Measurements from ENCODE around the gene S100Z. TPM values are rescaled to one million over a fixed set of nuclear protein-coding genes. Genes with fewer than 3 reads are reported as not detected.
"Not testable (repeated sequence)": the region's sequence is repeated elsewhere in the genome, so short reads cannot be mapped to it uniquely, and the experiment has no call there.

Gene S100Z
- total RNA-seq, 2 experiments from 2014 or later, result 0.42 to 2.1 TPM

DNA sequence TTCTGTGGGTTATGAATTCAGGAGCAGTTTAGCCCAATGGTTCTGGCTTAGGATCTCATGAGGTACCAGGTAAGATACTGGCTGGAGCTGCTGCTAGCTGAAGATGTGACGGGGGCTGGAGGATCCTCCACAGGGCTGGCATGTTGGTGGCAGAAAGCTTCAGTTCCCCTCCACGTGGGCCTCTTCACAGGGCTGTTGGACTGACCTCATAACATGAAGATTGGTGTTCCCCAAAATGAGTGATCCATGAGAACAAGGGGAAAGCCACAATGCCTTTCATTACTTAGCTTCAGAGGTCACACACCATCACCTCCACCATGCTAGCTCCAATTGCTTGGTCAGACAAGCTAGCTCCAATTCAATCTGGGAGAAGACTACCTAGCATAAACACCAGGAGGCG is 8.5 kb upstream of the S100Z start:
- DNase-seq (no peak), ATAC-seq (no peak)
- CTCF ChIA-PET, result interaction anchor here (1.2 kb wide), 1 partner anchor 29 kb away, joined by 3 read pairs; no protein-coding TSS in a partner anchor
- Mint-ChIP-seq H3K27me3 (peaks cover 14% of the 10 kb centered on the region), H3K36me3 (no peaks in the 10 kb centered on the region), H3K9me3 (ENCODE audit: low read depth) (no peaks in the 10 kb centered on the region), H3K4me1 (no peaks in the 10 kb centered on the region), H3K27ac (no peak overlapping the region), H3K4me3 (no peak overlapping the region)

DNA sequence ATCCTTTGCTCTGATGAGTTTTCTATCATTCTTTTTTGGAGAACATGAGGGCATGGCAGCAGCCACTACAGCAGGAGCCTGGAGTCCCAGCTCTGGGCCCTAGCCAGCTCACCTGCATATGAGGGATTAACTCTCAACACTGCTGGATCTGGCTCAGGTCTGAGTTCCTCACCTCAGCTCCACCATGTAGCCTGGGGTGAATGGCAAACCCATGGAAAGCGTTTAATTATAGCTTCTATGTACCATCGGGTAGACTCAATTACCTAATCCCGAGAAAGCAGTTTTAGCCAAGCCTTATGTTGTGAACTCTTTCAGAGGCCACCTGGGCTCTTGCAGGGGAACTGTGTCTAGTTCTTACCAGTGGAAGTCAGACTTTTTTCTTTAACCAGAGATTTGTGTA is 3.9 kb upstream of the S100Z start:
- CTCF ChIA-PET, result no interaction called here
- Mint-ChIP-seq H3K36me3 (peaks cover 2% of the 10 kb centered on the region), H3K9me3 (ENCODE audit: low read depth) (no peaks in the 10 kb centered on the region), H3K27me3 (peaks cover 14% of the 10 kb centered on the region), H3K27ac (no peak overlapping the region), H3K4me3 (no peak overlapping the region), H3K4me1 (peaks cover 17% of the 10 kb centered on the region)
- DNase-seq (no peak), ATAC-seq (no peak)

DNA sequence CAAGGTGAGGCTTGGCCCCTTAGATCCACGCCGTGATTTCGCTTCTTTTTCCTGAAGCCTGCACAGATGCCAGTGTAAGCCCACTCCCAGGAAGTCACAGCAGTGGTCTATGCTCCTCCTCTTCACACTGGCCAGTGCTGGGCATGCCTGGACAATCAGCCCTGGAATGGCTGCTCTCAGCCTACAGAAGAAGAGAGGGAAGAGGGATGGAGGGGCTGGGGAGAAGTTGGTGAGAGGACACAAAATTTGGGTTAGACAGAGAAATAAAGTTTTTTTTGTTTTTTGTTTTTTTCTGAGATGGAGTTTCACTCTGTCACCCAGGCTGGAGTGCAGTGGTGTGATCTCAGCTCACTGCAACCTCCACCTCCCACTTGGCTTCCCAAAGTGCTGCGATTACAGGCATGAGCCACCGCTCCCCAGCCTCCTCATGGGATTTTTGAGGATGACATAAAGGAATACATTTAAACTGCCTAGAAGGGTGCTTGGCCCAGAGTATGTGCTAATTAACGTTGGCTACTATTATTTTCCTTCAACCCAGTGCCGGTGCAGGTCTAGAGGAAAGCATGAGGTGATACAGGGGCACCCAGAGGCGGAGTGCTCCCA is 830 bp downstream of the S100Z start:
- no peak for ATAC-seq
- DNase-seq, result no peak
- H3K9me3 Mint-ChIP-seq (ENCODE audit: low read depth), result peaks cover 10% of the 10 kb centered on the region
- peaks cover 19% of the 10 kb centered on the region for H3K36me3 Mint-ChIP-seq
- H3K27ac Mint-ChIP-seq, result peak overlapping the region; percentile 72
- peaks cover 45% of the 10 kb centered on the region for H3K4me1 Mint-ChIP-seq
- H3K27me3 Mint-ChIP-seq, result no peaks in the 10 kb centered on the region
- H3K4me3 Mint-ChIP-seq, result peak overlapping the region; percentile 43
- CTCF ChIA-PET, result no interaction called here

DNA sequence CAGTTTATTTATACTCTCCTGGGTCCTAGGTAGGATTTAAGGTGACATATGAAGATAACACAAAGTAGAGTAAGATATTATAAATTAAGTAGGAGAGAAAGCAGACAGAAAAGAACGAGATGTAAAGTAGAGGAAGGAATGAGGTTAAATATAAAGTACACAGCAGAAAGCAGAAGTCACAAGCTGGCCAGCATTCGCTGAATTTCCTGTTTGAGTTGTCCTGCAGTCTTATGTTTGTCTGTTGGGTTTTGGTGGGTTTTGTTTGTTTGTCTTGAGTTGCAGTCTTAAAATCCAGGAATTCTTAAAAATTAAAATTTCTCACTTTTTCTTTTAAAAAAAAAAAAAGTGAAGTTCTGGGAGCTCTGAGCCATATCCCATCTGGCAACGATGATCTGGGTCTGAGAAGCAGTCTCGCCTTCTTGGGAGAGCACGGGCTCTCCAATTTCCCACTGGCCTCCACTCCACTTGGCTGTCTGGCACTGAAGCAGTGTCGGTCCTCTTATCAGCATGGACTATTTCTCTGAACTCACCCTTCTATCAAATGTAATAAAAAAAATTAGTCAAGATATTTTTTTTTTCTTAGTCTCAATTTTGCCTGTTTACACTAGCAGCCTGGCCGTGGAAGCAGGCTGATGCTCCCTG is 2.0 kb downstream of the S100Z start:
- Mint-ChIP-seq H3K27ac (peak overlapping the region; percentile 35), H3K27me3 (no peaks in the 10 kb centered on the region), H3K4me1 (peaks cover 57% of the 10 kb centered on the region), H3K9me3 (ENCODE audit: low read depth) (peaks cover 15% of the 10 kb centered on the region), H3K4me3 (no peak overlapping the region), H3K36me3 (peaks cover 29% of the 10 kb centered on the region)
- CTCF ChIA-PET, result no interaction called here
- DNase-seq (no peak), ATAC-seq (no peak)

DNA sequence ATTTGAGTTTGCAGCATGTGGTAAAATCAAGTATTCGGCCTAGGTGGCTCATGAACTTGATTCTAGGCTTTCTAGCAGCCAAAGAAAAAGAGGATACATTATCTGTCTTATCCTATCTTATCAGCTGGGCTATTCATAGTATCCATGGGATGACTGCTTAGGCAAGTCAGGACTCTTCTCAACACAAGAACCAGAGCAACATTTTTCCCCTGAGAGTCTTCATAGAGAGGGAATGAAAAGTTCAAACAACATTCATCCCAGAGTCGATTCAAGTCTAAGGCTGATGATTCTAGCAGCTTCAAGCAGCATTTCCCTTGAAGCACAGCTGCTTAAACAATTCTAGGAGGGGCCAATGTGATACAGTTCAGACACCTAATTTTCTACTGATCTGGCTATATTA is 3.0 kb downstream of the S100Z start:
- ATAC-seq (no peak), DNase-seq (no peak)
- no peaks in the 10 kb centered on the region for H3K27me3 Mint-ChIP-seq
- no peak overlapping the region for H3K4me3 Mint-ChIP-seq
- peaks cover 15% of the 10 kb centered on the region for H3K9me3 Mint-ChIP-seq (ENCODE audit: low read depth)
- H3K27ac Mint-ChIP-seq, result no peak overlapping the region
- peaks cover 29% of the 10 kb centered on the region for H3K36me3 Mint-ChIP-seq
- peaks cover 58% of the 10 kb centered on the region for H3K4me1 Mint-ChIP-seq
- CTCF ChIA-PET, result interaction anchor here (1.0 kb wide), 1 partner anchor 10 kb away, joined by 3 read pairs; no protein-coding TSS in a partner anchor

DNA sequence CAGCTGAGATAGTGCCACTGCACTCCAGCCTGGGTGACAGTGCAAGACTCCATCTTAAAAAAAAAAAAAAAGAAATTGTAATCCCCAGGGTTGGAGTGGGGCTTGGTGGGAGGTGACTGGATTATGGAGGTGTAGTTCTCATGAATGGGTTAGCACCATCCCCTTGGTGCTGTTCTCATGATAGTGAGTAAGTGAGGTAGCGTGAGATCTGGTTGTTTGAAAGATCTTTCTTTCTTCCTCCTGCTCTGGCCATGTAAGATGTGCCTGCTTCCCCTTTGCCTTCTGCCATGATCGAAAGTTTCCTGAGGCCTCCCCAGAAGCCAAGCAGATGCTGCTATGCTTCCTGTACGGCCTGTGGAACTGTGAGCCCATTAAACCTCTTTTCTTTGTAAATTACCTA is 3.9 kb downstream of the S100Z start:
- CTCF ChIA-PET, result interaction anchor here (1.0 kb wide), 1 partner anchor 9 kb away, joined by 3 read pairs; no protein-coding TSS in a partner anchor
- ATAC-seq, H3K4me3 Mint-ChIP-seq, DNase-seq, H3K27me3 Mint-ChIP-seq: not testable (repeated sequence)
- H3K27ac Mint-ChIP-seq, result peak overlapping the region; percentile 2
- H3K9me3 Mint-ChIP-seq (ENCODE audit: low read depth), result peaks cover 15% of the 10 kb centered on the region
- H3K36me3 Mint-ChIP-seq, result peaks cover 29% of the 10 kb centered on the region
- peaks cover 58% of the 10 kb centered on the region for H3K4me1 Mint-ChIP-seq

DNA sequence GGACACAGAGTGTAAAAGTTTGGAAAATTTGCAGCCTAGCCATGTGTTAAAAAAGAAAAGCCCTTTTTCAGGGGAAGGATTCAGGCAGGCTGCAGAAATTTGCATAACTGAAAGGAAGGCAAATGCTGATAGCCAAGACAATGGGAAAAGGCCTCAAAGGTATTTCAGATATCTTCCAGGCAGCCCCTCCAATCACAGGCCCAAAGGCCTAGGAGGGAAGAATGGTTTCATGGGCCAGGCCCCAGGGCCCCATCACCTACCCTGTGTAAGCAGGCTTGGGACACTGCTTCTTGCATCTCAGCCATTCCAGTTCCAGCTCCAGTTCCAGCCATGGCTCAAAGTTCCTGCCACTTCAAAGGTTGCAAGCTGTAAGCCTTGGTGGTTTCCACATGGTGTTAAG is 4.8 kb downstream of the S100Z start:
- H3K4me1 Mint-ChIP-seq, result peaks cover 53% of the 10 kb centered on the region

DNA sequence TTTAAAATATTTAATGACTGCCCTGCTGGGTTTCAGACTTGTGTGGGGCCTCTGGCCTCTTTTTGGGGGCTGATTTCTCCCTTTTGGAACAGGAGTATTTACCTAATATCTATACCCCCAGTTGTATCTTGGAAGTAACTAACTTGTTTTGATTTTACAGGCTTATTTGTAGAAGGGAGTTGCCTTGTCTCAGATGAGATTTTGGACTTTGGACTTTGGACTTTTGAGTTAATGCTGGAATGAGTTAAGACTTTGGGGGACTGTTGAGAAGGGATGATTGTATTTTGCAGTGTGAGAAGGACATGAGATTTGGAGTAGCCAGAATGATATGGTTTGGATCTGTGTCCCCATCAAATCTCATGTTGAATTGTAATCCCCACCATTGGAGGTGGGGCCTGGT is 5.7 kb downstream of the S100Z start:
- not testable (repeated sequence) for DNase-seq, H3K27me3 Mint-ChIP-seq
- peaks cover 27% of the 10 kb centered on the region for H3K36me3 Mint-ChIP-seq

More for the DNA sequence above, 4.8 kb downstream of the S100Z start:
- Mint-ChIP-seq H3K9me3 (ENCODE audit: low read depth) (peaks cover 15% of the 10 kb centered on the region), H3K36me3 (peaks cover 29% of the 10 kb centered on the region), H3K27me3 (no peaks in the 10 kb centered on the region), H3K27ac (peak overlapping the region; percentile 88), H3K4me3 (no peak overlapping the region)
- CTCF ChIA-PET, result interaction anchor here (1.1 to 2.6 kb wide), 3 partner anchors 14 to 114 kb away, joined by 4 to 20 read pairs (median 4); no protein-coding TSS in a partner anchor
- ATAC-seq (no peak), DNase-seq (no peak)

DNA sequence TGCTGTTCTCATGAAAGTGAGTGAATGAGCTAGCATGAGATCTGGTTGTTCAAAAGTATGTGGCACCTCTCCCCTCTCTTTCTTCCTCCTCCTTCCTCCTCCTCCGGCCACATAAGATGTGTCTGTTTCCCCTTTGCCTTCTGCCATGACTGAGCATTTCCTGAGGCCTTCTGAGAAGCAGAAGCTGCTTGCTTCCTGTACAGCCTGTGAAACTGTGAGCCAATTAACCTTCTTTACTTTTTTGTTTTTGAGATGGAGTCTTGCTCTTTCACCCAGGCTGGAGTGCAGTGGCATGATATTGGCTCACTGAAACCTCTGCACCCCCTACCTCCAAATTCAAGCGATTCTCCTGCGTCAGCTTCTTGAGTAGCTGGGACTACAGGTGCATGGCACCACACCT is 6.1 kb downstream of the S100Z start:
- DNase-seq (peak; percentile 71), ATAC-seq (peak; percentile 93)
- peak overlapping the region; percentile 13 for H3K4me3 Mint-ChIP-seq
- peaks cover 15% of the 10 kb centered on the region for H3K9me3 Mint-ChIP-seq (ENCODE audit: low read depth)
- H3K4me1 Mint-ChIP-seq, result peaks cover 40% of the 10 kb centered on the region
- peak overlapping the region; percentile 88 for H3K27ac Mint-ChIP-seq
- no peaks in the 10 kb centered on the region for H3K27me3 Mint-ChIP-seq
- CTCF ChIA-PET, result interaction anchor here (0.9 to 2.6 kb wide), 4 partner anchors 12 to 174 kb away, joined by 3 to 20 read pairs (median 4); partner anchors contain the start of gene AGGF1
- H3K36me3 Mint-ChIP-seq, result peaks cover 27% of the 10 kb centered on the region

More for the DNA sequence above, 5.7 kb downstream of the S100Z start:
- peaks cover 15% of the 10 kb centered on the region for H3K9me3 Mint-ChIP-seq (ENCODE audit: low read depth)
- CTCF ChIA-PET, result interaction anchor here (0.9 to 2.6 kb wide), 4 partner anchors 13 to 115 kb away, joined by 3 to 20 read pairs (median 4); no protein-coding TSS in a partner anchor
- H3K4me3 Mint-ChIP-seq, result peak overlapping the region; percentile 13
- not testable (repeated sequence) for ATAC-seq
- H3K27ac Mint-ChIP-seq, result peak overlapping the region; percentile 88
- H3K4me1 Mint-ChIP-seq, result peaks cover 44% of the 10 kb centered on the region

DNA sequence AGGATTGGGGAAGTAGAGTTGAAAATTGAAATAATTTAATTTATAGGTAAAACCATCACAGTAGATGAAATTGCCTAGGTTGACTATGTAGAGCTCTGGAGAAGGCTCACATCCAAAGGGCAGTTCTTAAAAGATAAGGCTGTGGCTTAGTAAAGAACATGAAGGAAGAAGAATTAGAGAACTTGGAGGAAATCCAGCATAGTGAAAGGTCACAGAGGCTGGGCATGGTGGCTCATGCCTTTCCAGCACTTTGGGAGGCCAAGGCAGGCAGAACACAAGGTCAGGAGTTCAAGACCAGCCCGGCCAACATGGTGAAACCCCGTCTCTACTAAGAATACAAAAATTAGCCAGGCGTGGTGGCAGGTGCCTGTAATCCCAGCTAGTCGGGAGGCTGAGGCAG is 7.0 kb downstream of the S100Z start:
- not testable (repeated sequence) for DNase-seq, H3K4me3 Mint-ChIP-seq, ATAC-seq, H3K27me3 Mint-ChIP-seq
- H3K36me3 Mint-ChIP-seq, result peaks cover 27% of the 10 kb centered on the region
- peak overlapping the region; percentile 88 for H3K27ac Mint-ChIP-seq
- H3K9me3 Mint-ChIP-seq (ENCODE audit: low read depth), result peaks cover 15% of the 10 kb centered on the region
- CTCF ChIA-PET, result interaction anchor here (1.3 to 2.6 kb wide), 2 partner anchors 12 to 173 kb away, joined by 3 to 20 read pairs; partner anchors contain the start of gene AGGF1
- peaks cover 33% of the 10 kb centered on the region for H3K4me1 Mint-ChIP-seq

DNA sequence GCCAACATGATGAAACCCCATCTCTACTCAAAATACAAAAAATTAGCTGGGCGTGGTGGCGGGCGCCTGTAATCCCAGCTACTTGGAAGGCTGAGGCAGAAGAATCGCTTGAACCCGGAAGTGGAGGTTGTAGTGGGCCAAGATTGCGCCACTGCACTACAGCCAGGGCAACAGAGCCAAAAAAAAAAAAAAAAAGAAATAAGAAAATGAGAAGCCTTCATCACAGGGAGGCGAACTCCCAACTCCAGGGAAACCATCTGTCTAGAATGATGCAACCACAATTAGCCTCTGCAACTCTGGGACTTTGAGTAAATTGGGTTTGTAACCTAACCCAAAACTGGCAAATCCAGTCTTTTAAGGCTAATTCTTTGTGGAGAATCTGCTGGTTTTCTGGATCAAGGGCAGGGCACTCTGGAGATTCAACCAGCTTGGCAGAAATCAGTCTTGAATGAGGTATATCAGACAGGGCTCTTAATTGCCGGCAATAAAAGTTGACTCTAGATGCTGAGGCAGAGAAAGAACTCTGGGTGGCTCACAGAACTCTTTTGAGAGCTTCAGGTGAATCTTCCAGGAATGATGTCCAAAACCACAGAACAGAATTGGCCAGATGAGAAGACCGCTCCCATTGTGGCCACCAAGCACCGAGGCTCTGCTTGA is 9.9 kb downstream of the S100Z start:
- CTCF ChIA-PET, result interaction anchor here (2.1 kb wide), 1 partner anchor 157 kb away, joined by 8 read pairs; no protein-coding TSS in a partner anchor
- no peak for ATAC-seq
- peaks cover 21% of the 10 kb centered on the region for H3K4me1 Mint-ChIP-seq
- H3K36me3 Mint-ChIP-seq, result peaks cover 18% of the 10 kb centered on the region
- DNase-seq, result no peak
- H3K9me3 Mint-ChIP-seq (ENCODE audit: low read depth), result peaks cover 8% of the 10 kb centered on the region
- no peak overlapping the region for H3K4me3 Mint-ChIP-seq
- no peaks in the 10 kb centered on the region for H3K27me3 Mint-ChIP-seq
- H3K27ac Mint-ChIP-seq, result no peak overlapping the region

DNA sequence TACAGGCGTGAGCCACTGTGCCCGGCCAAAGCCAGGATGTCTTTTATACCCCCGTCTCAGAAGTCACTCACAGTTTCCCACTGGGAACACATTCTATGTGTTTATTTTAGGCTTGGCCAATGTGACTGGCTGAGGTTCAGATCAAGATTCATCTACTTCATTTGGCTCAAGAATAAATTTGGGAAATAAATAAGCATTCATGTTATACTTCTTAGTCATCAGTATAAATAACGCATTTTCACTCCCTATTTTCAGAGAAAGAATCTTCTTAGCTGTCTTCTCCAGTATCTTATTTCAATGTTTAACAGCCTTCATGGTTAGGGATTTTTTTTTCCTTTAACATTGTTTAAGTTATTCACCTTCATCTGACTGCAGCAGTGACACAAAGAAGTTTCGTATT is 11.8 kb downstream of the S100Z start:
- Mint-ChIP-seq H3K27me3 (no peaks in the 10 kb centered on the region), H3K9me3 (ENCODE audit: low read depth) (peaks cover 2% of the 10 kb centered on the region), H3K36me3 (peaks cover 2% of the 10 kb centered on the region), H3K27ac (no peak overlapping the region), H3K4me1 (peaks cover 2% of the 10 kb centered on the region), H3K4me3 (no peak overlapping the region)
- ATAC-seq, result no peak
- CTCF ChIA-PET, result interaction anchor here (0.7 to 2.1 kb wide), 2 partner anchors 13 to 155 kb away, joined by 3 to 8 read pairs; no protein-coding TSS in a partner anchor
- no peak for DNase-seq

DNA sequence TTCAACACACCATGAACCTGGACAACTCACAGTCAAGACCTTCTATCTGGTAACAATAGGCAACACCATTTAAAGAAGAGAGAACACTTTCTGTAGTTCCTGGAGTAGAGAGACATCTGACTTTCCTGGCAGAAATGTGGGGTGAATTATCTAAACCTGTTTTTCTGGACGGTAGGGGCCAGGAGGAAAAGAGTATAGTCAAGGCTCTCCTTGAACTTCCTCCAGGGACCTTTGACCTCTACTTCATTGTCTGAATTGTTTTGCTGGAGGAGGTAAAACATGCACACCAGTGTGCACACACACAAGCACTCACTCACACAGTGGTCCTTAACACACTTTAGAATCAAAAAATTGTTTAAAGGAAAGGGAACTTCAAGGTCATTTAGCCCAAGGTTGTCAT is 13.2 kb downstream of the S100Z start:
- H3K27ac Mint-ChIP-seq, result no peak overlapping the region
- no peak for DNase-seq
- no peaks in the 10 kb centered on the region for H3K9me3 Mint-ChIP-seq (ENCODE audit: low read depth)
- no peak for ATAC-seq
- peaks cover 3% of the 10 kb centered on the region for H3K4me1 Mint-ChIP-seq
- no peaks in the 10 kb centered on the region for H3K27me3 Mint-ChIP-seq
- CTCF ChIA-PET, result interaction anchor here (0.8 kb wide), 1 partner anchor 10 kb away, joined by 3 read pairs; no protein-coding TSS in a partner anchor
- H3K36me3 Mint-ChIP-seq, result no peaks in the 10 kb centered on the region
- H3K4me3 Mint-ChIP-seq, result no peak overlapping the region
